Activated naive CD4-positive, alpha-beta T cell (primary cell): ENCODE measurements around the gene MRGPRD.

Experiments used
- DNase-seq, 4 experiments: peaks; one replicate each; lab custom pipeline; 2025; lab: John Stamatoyannopoulos, UW

MRGPRD gene

DNA sequence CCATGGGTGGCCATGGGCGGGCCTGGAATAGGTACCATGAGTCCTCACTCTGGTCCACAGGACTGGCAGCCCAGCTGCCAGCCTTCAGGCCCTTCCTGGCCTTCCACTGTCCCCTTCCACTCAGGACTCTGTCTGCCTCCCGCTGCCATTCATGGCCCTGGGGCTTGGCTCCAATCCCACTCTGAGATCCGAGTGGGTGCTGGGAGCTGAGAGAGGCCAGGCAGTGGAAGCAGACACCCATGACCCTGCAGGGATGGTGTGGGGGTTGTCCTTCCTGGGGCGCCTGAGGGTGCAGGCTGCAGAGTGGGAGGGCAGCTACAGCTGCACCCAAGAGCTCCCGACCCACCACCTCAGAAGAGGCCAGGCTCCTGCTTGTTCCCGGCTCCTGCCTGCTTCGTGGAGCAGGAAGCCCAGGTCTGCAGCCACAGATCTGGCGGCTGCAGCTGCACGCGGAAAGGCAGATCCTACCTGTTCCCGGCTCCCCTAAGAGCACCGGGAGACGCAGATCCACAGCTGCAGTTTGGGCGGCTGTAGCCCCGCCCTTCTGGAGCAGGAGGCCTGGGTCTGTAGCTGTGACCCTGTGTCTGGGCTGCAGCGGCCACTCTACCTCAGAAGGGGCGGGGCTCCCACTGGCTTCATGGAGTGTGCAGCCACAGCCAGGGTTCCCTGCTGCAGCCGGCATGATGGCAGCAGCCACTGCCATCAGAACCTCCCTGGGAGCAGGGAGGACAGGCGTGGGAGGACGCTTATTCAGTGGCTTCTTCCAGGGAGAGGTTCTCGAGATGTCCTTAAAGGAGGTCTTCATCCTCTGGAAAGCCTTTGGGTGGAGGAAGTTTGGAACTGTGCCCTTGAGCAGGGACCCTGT, 49.6 kb downstream of the MRGPRD start:
- no peak for DNase-seq
